H1 (cell line): ENCODE measurements around the gene TMEM178B. TPM values are rescaled to one million over a fixed set of nuclear protein-coding genes. Genes with fewer than 3 reads are reported as not detected.

Experiments used
- CTCF ChIA-PET: fragments of 300-600 bp; sonication (Branson Sonifier 250); formaldehyde crosslinking; loops from one replicate; lab custom pipeline; 2021; ENCODE audit not compliant: partially characterized antibody; lab: Charles Lee
- POLR2A ChIA-PET: fragments of 300-600 bp; sonication (Branson Sonifier 250); formaldehyde crosslinking; loops from one replicate; lab custom pipeline; 2021; ENCODE audit warnings: inconsistent platforms; ENCODE audit not compliant: partially characterized antibody; lab: Charles Lee
- DNase-seq, 2 experiments: peaks; one replicate each; pipeline versions ENCODE4 v3.0.0 to v3.0.0-alpha.2; 2010 to 2022; ENCODE audit warnings: low spot score in 2 of 2, low read depth in 1 of 2, mixed read lengths in 1 of 2
- FAIRE-seq: peaks from 2 replicates; lab custom pipeline; 2011; peaks lifted over from hg19 to GRCh38; lab: Jason Lieb, UNC
- H2AFZ ChIP-seq: 2 replicates; pipeline ENCODE4 v1.8.1; 2012; ENCODE audit warnings: low read length, inconsistent platforms
- H2AK5ac ChIP-seq: 2 replicates; pipeline ENCODE4 v1.6.1; 2013; ENCODE audit warnings: low read depth, low read length
- H2BK120ac ChIP-seq: replicated peaks from 2 replicates; pipeline ENCODE3; 2013; ENCODE audit warnings: low read depth, low read length, inconsistent platforms
- H2BK12ac ChIP-seq: 2 replicates; pipeline ENCODE4 v1.6.1; 2013; ENCODE audit warnings: low read depth, low read length
- H2BK15ac ChIP-seq: 2 replicates; pipeline ENCODE4 v1.6.1; 2013; ENCODE audit warnings: low read length
- H2BK20ac ChIP-seq: 2 replicates; pipeline ENCODE4 v1.6.1; 2013; ENCODE audit warnings: low read length
- H2BK5ac ChIP-seq: 2 replicates; pipeline ENCODE4 v1.6.1; 2013; ENCODE audit warnings: low read depth, low read length
- H3K14ac ChIP-seq: 2 replicates; pipeline ENCODE4 v1.6.1; 2013; ENCODE audit warnings: inconsistent platforms; ENCODE audit not compliant: insufficient read length
- H3K18ac ChIP-seq: 2 replicates; pipeline ENCODE4 v1.6.1; 2013; ENCODE audit warnings: low read length; ENCODE audit errors: extremely low read depth
- H3K23ac ChIP-seq: 2 replicates; pipeline ENCODE4 v1.6.1; 2013; ENCODE audit warnings: inconsistent platforms; ENCODE audit not compliant: insufficient read length
- H3K23me2 ChIP-seq: 2 replicates; pipeline ENCODE4 v1.6.1; 2013; ENCODE audit warnings: low read depth, low read length
- H3K27ac ChIP-seq: 2 replicates; pipeline ENCODE4 v1.6.1; 2011; ENCODE audit warnings: low read depth, low read length, inconsistent platforms
- H3K27me3 ChIP-seq, 4 experiments: replicated peaks in 1 of 4; 1 replicate in 1 of 4; 2 replicates in 3 of 4; pipeline versions ENCODE4 v1.6.1 to v1.8.1; 2011 to 2013; ENCODE audit warnings: low read length in 3 of 4, mild to moderate bottlenecking in 3 of 4, inconsistent platforms in 2 of 4, mixed read lengths in 2 of 4, moderate library complexity in 1 of 4; ENCODE audit not compliant: control insufficient read depth in 3 of 4, insufficient read depth in 3 of 4; ENCODE audit errors: extremely low read depth in 1 of 4
- H3K36me3 ChIP-seq, 4 experiments: 2 replicates each; pipeline versions ENCODE4 v1.6.1 to v1.8.1; 2011 to 2013; ENCODE audit warnings: mild to moderate bottlenecking in 4 of 4, low read length in 3 of 4, moderate library complexity in 2 of 4, control low read depth in 1 of 4, inconsistent platforms in 1 of 4; ENCODE audit not compliant: insufficient read depth in 4 of 4, control insufficient read depth in 2 of 4
- H3K4ac ChIP-seq: replicated peaks from 2 replicates; pipeline ENCODE3; 2013; ENCODE audit warnings: low read length, low read depth, mixed read lengths, inconsistent platforms; ENCODE audit not compliant: insufficient read length
- H3K4me1 ChIP-seq, 4 experiments: replicated peaks in 1 of 4; 1 replicate in 1 of 4; 2 replicates in 3 of 4; pipeline versions ENCODE4 v1.6.1 to v1.8.1; 2011 to 2013; ENCODE audit warnings: low read length in 3 of 4, inconsistent platforms in 2 of 4, mixed read lengths in 1 of 4; ENCODE audit not compliant: insufficient read depth in 4 of 4, control insufficient read depth in 3 of 4
- H3K4me2 ChIP-seq, 2 experiments: 2 replicates each; pipeline versions ENCODE4 v1.6.1 to v1.8.1; 2011 to 2013; ENCODE audit warnings: low read depth in 2 of 2, low read length in 2 of 2, control low read depth in 1 of 2, inconsistent platforms in 1 of 2, mild to moderate bottlenecking in 1 of 2; ENCODE audit not compliant: insufficient read depth in 1 of 2
- H3K4me3 ChIP-seq, 4 experiments: fragments of 200-600, 300-600 bp in 1 of 4; sonication (generic), shearing (Covaris generic), sonication (Bioruptor Twin) in 1 of 4; 2 replicates each; pipeline versions ENCODE4 v1.5.1 to v1.8.1; 2011 to 2016; ENCODE audit warnings: low read length in 4 of 4, low read depth in 3 of 4, control low read depth in 2 of 4, inconsistent platforms in 2 of 4, mild to moderate bottlenecking in 2 of 4, mixed read lengths in 1 of 4, moderate library complexity in 1 of 4; ENCODE audit not compliant: insufficient read depth in 2 of 4; ENCODE audit errors: extremely low read depth in 1 of 4
- H3K56ac ChIP-seq: replicated peaks from 2 replicates; pipeline ENCODE3; 2013; ENCODE audit warnings: low read depth, mild to moderate bottlenecking, mixed read lengths, low read length, inconsistent platforms; ENCODE audit not compliant: insufficient read length
- H3K79me1 ChIP-seq: 2 replicates; pipeline ENCODE4 v1.6.1; 2013; ENCODE audit warnings: low read depth, low read length, control low read depth
- H3K79me2 ChIP-seq, 2 experiments: 2 replicates each; pipeline versions ENCODE4 v1.6.1 to v1.8.1; 2012 to 2013; ENCODE audit warnings: low read length in 2 of 2, mild to moderate bottlenecking in 2 of 2, inconsistent platforms in 1 of 2; ENCODE audit not compliant: insufficient read depth in 2 of 2, control insufficient read depth in 1 of 2
- H3K9ac ChIP-seq, 4 experiments: replicated peaks in 1 of 4; 1 replicate in 1 of 4; 2 replicates in 3 of 4; pipeline versions ENCODE4 v1.6.1 to v1.8.1; 2011 to 2013; ENCODE audit warnings: low read depth in 3 of 4, low read length in 3 of 4, control low read depth in 2 of 4, mild to moderate bottlenecking in 2 of 4, moderate library complexity in 2 of 4, inconsistent platforms in 1 of 4; ENCODE audit errors: extremely low read depth in 1 of 4
- H3K9me3 ChIP-seq, 2 experiments: 2 replicates each; pipeline versions ENCODE4 v1.6.1 to v1.8.1; 2012 to 2013; ENCODE audit warnings: mild to moderate bottlenecking in 2 of 2, moderate library complexity in 2 of 2, control low read depth in 1 of 2, inconsistent platforms in 1 of 2, low read depth in 1 of 2, low read length in 1 of 2, mixed read lengths in 1 of 2; ENCODE audit not compliant: insufficient read depth in 2 of 2
- H4K20me1 ChIP-seq, 2 experiments: replicated peaks in 1 of 2; 2 replicates each; pipeline versions ENCODE3 to v1.8.1; 2011 to 2013; ENCODE audit warnings: inconsistent platforms in 2 of 2, low read length in 2 of 2, mild to moderate bottlenecking in 1 of 2; ENCODE audit not compliant: insufficient read depth in 2 of 2, control insufficient read depth in 1 of 2
- H4K5ac ChIP-seq: 2 replicates; pipeline ENCODE4 v1.6.1; 2013; ENCODE audit warnings: low read length, low read depth, mixed read lengths, inconsistent platforms; ENCODE audit not compliant: insufficient read length
- H4K8ac ChIP-seq: 2 replicates; pipeline ENCODE4 v1.8.0; 2013; ENCODE audit warnings: mild to moderate bottlenecking, moderate library complexity, low read length, inconsistent platforms; ENCODE audit not compliant: insufficient read depth; ENCODE audit errors: extremely low read depth
- H4K91ac ChIP-seq: replicated peaks from 2 replicates; pipeline ENCODE3; 2013; ENCODE audit warnings: low read length, mixed read lengths, inconsistent platforms; ENCODE audit not compliant: insufficient read length
- GTF2F1 ChIP-seq: IDR thresholded peaks from 2 replicates; pipeline ENCODE4 v1.6.1; 2012; ENCODE audit warnings: low read depth, low read length, improper control_type of control experiment, borderline replicate concordance
- RFX5 ChIP-seq: IDR thresholded peaks from 2 replicates; pipeline ENCODE4 v1.6.1; 2011; ENCODE audit warnings: low read depth, low read length, improper control_type of control experiment, borderline replicate concordance
- SIRT6 ChIP-seq: IDR thresholded peaks from one replicate; pipeline ENCODE4 v1.7.1; 2012; ENCODE audit warnings: low read length, inconsistent platforms
- WGBS, 2 experiments: shearing (Covaris generic) in 1 of 2; methylation state at CpG; one replicate each; pipeline versions ENCODE4 v1.1.6 to v1.1.7; 2013 to 2015; ENCODE audit warnings: low lambda C conversion rate in 2 of 2, mixed read lengths in 2 of 2, inconsistent platforms in 1 of 2, low coverage in 1 of 2, missing lambda C conversion rate in 1 of 2; ENCODE audit not compliant: insufficient replicate concordance in 2 of 2, insufficient coverage in 1 of 2, insufficient read length in 1 of 2; ENCODE audit errors: extremely low coverage in 1 of 2, missing lambda C conversion rate in 1 of 2; 5-methylcytosine and 5-hydroxymethylcytosine counted together
- polyA plus RNA-seq, 7 experiments: library from polyadenylated mRNA; depleted of rRNA in 3 of 7; stranded (reverse) in 5 of 7; unstranded in 2 of 7; fragments of >200 nt in 5 of 7; fragments of 200-250 nt in 2 of 7; gene quantifications; 1 replicate in 5 of 7; 2 replicates in 1 of 7; 4 replicates in 1 of 7; pipeline versions ENCODE4 v1.2.1 to v1.2.3, GENCODE V29; 2011 to 2013; ENCODE audit warnings: missing spikeins in 2 of 7, mixed read lengths in 2 of 7
- total RNA-seq: library from RNA; stranded (reverse); fragmentation: NEBNext Ultra II Directional; extraction: Animal tissue kit (Norgen Biotek cat#: 25700); gene quantifications from 2 replicates; pipeline ENCODE4 v1.2.1, GENCODE V29; 2021

Gene TMEM178B
- total and polyA plus RNA-seq, 2 of the 8 experiments (the other 6 are each of a cell fraction or from before 2014, with no cell fraction given): 5.3 to 18.1 TPM

DNA sequence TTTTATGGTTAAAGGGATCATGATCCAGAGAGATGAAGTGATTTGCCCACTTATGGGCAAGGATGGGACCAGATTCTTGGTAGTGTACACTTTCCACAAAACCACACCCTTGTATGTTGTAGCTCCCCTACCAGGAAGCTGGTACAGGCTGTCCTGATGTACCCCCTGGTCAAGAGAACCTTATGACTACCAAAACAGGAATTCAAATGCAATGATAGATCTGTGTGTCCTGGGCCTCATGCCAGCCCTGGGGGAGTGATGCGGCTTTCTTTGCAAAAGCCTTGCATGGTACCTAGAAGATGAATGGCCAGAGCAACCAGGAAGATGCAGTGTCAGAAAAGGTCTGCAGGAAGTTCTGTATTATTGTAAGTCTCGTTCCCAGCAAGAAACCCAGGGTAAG lies 382.4 kb downstream of the TMEM178B start:
- H3K27me3 ChIP-seq: no peaks in the 10 kb centered on the region
- H3K79me2 ChIP-seq: no peaks in the 10 kb centered on the region
- no peak overlapping the region for H4K8ac ChIP-seq
- H3K14ac ChIP-seq: no peak overlapping the region
- H3K4me1 ChIP-seq: peaks cover 0 to under 1% (median 0%) of the 10 kb centered on the region in 4 experiments; a peak in 2 of 7 replicates
- no peak overlapping the region for H3K4ac ChIP-seq
- H3K9me3 ChIP-seq: no peaks in the 10 kb centered on the region
- H3K4me2 ChIP-seq: no peak overlapping the region
- no peak overlapping the region for H4K91ac ChIP-seq
- H2BK20ac ChIP-seq: no peak overlapping the region
- WGBS, 2 experiments: 92% methylated on average over 2 of the region's 2 CpGs; no CpG with 5 or more reads in 1 of the 2 experiments
- H3K27ac ChIP-seq: no peak overlapping the region
- no peaks in the 10 kb centered on the region for H4K20me1 ChIP-seq
- H3K18ac ChIP-seq: no peak overlapping the region
- H4K5ac ChIP-seq: no peak overlapping the region
- no peaks in the 10 kb centered on the region for H3K23me2 ChIP-seq
- no peak overlapping the region for H2BK15ac ChIP-seq
- H3K23ac ChIP-seq: no peak overlapping the region
- ChIA-PET CTCF (no interaction called here), POLR2A (no interaction called here)
- DNase-seq: no peak
- H2BK120ac ChIP-seq: no peak overlapping the region
- H3K56ac ChIP-seq: no peak overlapping the region
- H2AK5ac ChIP-seq: no peak overlapping the region
- no peak overlapping the region for H2BK12ac ChIP-seq
- no peak overlapping the region for H3K4me3 ChIP-seq
- no peak overlapping the region for H3K9ac ChIP-seq
- no peaks in the 10 kb centered on the region; the same call in 1 of the 2 replicates for H3K79me1 ChIP-seq
- H3K36me3 ChIP-seq: no peaks in the 10 kb centered on the region
- no peak overlapping the region for H2AFZ ChIP-seq
- H2BK5ac ChIP-seq: no peak overlapping the region
- no peak for FAIRE-seq
- TF ChIP-seq RFX5 (no peak), GTF2F1 (no peak), SIRT6 (no peak)
